HFF-Myc (cell line): ENCODE results near the gene ARSA.

ENCODE experiments used
- DNase-seq: peaks from one replicate; pipeline ENCODE4 v3.0.0-alpha.2; 2011; ENCODE audit warnings: low read depth; ENCODE audit errors: extremely low read depth
- H3K4me3 ChIP-seq: replicated peaks from 2 replicates; pipeline ENCODE4 v1.5.1; 2011; ENCODE audit warnings: low read depth, mild to moderate bottlenecking, control low read depth, low read length
- TF ChIP-seq, protein P1 (sequence below): IDR thresholded peaks from 2 replicates; pipeline ENCODE4 v1.5.1; 2012; ENCODE audit warnings: mild to moderate bottlenecking, low read depth, low read length, control low read depth; ENCODE audit errors: missing control alignments

ARSA gene

DNA sequence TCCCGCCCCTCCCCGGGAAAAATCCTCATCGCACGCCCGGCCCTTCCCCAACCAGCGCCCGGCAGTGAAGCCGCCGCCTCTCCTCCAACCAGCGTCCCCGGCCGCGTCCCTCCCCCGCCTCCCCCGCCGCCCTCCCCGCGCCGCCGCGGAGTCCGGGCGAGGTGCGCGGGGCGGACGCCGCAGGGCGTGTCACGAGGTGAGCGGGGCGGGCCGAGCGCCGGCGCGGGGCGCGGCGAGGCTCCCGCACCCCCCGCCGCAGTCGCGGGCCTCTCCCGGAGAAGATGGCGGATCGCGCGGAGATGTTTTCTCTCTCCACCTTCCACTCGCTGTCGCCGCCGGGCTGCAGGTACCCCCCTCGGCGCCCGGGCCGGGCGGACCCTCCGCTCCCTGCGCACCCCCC lies 27.4 kb downstream of the ARSA start, which contains the start of gene MAPK8IP2:
TSS of gene MAPK8IP2 (plus strand) at position 256 of the 400 bp plus-strand sequence. CDS start at position 282, 26 bp downstream.
- no peak within 1 kb of the TSS for H3K4me3 ChIP-seq
- no peak for DNase-seq
- TF ChIP-seq, protein P1, sequence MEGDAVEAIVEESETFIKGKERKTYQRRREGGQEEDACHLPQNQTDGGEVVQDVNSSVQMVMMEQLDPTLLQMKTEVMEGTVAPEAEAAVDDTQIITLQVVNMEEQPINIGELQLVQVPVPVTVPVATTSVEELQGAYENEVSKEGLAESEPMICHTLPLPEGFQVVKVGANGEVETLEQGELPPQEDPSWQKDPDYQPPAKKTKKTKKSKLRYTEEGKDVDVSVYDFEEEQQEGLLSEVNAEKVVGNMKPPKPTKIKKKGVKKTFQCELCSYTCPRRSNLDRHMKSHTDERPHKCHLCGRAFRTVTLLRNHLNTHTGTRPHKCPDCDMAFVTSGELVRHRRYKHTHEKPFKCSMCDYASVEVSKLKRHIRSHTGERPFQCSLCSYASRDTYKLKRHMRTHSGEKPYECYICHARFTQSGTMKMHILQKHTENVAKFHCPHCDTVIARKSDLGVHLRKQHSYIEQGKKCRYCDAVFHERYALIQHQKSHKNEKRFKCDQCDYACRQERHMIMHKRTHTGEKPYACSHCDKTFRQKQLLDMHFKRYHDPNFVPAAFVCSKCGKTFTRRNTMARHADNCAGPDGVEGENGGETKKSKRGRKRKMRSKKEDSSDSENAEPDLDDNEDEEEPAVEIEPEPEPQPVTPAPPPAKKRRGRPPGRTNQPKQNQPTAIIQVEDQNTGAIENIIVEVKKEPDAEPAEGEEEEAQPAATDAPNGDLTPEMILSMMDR: no peak

DNA sequence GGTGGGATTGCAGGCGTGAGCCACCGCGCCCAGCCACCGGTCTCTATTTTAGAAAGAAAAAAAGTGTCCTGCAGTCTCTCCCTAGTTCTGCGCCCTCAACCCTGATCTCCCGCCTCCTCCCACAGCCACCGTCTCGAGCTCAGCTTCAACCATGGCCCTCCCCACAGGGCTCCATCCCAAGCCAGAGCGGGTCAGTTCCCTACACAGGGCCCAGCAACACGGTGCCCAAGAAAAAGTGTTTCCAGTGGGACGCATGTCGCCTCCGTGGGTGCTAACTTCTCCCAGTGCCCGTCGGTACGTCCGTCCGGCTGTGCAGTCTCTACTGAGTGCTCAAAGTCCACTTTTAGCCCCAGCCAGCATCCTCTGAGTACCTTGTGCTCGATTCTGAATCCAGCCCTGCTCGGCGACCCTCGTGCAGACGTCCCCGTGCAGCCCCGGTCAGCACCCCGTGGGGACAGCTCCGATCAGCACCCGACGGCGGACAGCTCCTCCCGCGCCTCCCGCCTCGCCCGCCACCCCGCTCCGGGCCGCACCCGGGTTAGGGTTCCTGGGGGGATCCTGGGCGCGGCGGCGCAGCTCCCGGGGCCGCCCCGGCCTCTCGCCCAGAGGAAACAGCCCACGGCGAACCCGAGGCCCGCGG lies 28.0 kb downstream of the ARSA start:
- TF ChIP-seq, protein P1: no peak
- no peak overlapping the region for H3K4me3 ChIP-seq
- no peak for DNase-seq

DNA sequence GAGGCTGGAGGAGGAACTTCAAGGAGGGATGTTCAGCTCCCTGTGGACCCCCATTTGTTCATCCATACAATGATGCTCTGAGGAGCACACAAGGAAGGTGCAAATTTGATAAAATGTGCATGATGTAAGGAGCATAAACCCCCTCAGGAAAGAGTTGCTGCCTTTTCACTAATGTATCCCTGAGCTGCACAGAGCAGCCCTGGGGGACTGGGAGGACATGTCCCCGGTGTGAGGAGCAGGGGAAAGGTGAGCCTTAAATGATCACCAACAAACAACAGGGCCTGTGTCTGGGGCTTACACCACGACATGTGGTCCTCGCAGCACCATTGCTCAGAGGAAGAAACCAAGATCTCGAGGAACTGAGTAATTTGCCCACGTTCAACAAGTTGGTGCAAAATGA lies 30.9 kb downstream of the ARSA start:
- no peak for DNase-seq
- H3K4me3 ChIP-seq: no peak overlapping the region
- TF ChIP-seq, protein P1: no peak

DNA sequence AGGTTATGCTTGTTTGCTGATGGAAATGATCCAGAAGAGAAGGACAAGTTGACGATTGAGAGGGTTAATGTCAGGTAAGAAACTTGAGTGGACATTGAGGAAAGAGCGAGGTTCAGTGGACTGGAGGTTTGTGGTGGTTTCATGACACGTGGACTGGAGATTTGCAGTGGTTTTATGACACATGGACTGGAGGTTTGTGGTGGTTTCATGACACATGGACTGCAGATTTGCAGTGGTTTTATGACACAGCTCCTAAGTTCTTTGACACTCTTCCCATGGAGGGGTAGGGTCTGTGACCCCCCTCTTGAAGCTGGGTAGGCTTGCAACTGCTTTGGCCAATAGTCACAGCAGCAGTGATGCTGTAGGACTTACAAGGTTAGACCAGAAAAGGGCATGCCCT lies 32.8 kb downstream of the ARSA start:
- DNase-seq: no peak
- no peak overlapping the region for H3K4me3 ChIP-seq
- TF ChIP-seq, protein P1: no peak

DNA sequence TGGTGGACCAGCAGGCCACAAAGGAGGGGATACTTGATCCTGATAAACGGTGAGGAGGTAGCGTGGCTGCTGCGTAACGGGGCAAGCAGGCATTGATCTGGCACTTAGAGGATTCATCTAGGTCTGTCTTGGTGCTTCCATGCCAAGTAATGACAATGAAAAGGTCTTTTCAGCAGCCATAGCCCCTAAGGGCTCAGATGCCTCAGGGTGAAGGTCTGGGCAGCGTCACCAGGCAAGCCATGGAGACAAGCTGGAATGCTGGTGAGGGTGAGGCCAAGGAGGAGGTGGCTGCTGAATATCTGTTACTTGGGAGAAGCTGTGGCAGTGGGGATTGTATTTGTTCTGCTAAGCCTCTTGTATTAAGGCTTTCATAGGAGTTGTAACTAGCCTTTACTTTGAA lies 40.5 kb downstream of the ARSA start:
- TF ChIP-seq, protein P1: no peak
- no peak overlapping the region for H3K4me3 ChIP-seq
- no peak for DNase-seq

DNA sequence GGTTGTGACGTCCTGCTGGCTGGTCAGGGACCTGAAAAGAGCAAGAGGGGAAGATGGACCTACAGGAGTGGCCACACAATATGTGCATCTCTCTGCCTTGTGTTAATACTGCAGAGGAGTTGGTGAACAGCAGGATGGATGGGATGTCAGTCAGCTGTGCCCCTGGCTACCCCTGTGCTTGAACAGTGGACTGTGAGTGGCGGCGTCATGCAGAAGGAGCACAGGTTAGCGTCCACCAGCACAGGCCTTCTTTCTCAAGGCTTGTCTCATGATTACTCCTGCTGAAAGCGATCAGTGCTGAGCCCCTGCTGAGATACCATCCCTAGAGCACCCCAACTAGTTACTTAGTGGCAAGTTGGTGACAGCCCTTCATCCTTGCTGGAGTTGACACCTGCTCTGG lies 41.5 kb downstream of the ARSA start:
- TF ChIP-seq, protein P1: no peak
- no peak overlapping the region for H3K4me3 ChIP-seq
- no peak for DNase-seq

DNA sequence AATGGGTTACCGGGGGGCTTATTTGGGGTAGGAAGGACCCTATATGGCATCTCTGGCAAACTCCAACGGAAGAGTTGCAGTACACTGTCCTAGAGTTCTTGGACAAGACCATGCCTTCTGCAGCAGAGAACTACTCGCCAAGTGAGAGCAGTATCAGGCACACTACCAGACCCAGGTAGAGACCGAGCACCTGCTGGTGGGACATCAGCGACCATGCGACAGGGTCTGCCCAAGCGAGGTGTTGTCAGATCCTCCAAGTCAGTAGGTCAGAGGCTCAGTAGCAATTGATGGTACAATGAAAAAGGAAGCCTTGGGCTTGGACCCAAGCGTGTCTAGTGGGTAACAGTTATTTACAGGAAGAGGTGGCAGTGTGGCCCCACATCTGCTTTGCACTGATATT lies 42.2 kb downstream of the ARSA start:
- no peak for DNase-seq
- H3K4me3 ChIP-seq: no peak overlapping the region
- TF ChIP-seq, protein P1: no peak
